ENCODE data around the gene SEPTIN6. TPM values are rescaled to one million over a fixed set of nuclear protein-coding genes. Genes with fewer than 3 reads are reported as not detected.

SEPTIN6 gene
- polyA plus RNA-seq, 1 of the 3 experiments (the other 2 are of a cell fraction): 33.1 TPM

DNA sequence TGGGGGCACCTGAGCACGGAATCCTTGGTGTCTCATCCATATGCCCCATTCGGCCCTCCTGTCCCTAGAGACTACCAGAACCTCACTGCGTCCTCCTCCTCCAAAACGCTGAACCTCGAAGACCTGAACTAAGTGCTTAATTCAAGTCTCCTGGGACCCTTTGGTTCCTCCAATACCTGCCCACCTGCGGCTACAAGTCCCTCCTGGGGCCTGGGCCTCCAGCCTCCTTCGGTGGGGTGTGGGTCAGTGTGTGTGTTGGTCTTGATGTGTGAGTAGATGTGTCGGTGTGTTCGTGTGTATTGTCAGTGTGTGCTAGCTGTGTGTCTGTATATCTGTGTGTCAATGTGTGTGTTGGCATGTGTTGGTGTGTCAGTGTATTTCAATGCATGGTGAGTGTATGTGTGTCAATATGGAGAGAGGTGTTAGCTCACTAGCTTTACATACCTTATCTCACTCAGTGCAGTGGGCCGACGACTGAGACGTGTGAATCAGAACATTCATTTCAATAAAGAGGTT is 2.6 kb upstream of the SEPTIN6 start:
- POLR2A ChIA-PET: no interaction called here
- no peak overlapping the region for H3K4me3 ChIP-seq (ENCODE audit: low read depth in 2 of 2, low read length in 1 of 2)
- no peak overlapping the region for H2AFZ ChIP-seq (ENCODE audit: low read depth)
- no peak overlapping the region for H3K4me2 ChIP-seq
- no peaks in the 10 kb centered on the region for H3F3A ChIP-seq (replicated peaks; ENCODE audit: insufficient read depth)
- no peak overlapping the region for H3K27ac ChIP-seq (ENCODE audit: low read depth in 2 of 2, low read length in 1 of 2)
- no peaks in the 10 kb centered on the region for H3K9me2 ChIP-seq
- H3K4me1 ChIP-seq (ENCODE audit: control insufficient read depth in 1 of 2, insufficient read depth in 2 of 2, low read depth in 1 of 2, low read length in 1 of 2): peaks cover 0 to 9% of the 10 kb centered on the region in 2 experiments; a peak in 1 of 4 replicates
- H3K79me2 ChIP-seq (ENCODE audit: insufficient read depth): peaks cover 13% of the 10 kb centered on the region; the same call in 1 of the 2 replicates
- H3K36me3 ChIP-seq (replicated peaks in 1 of 2; ENCODE audit: control insufficient read depth in 1 of 2, insufficient read depth in 2 of 2, low read length in 1 of 2): no peaks in the 10 kb centered on the region
- WGBS (ENCODE audit: low lambda C conversion rate): 65% methylated on average over 10 of the region's 12 CpGs
- H3K9me3 ChIP-seq: no peaks in the 10 kb centered on the region
- H3K27me3 ChIP-seq (ENCODE audit: insufficient read depth): peaks cover 39% of the 10 kb centered on the region
- H4K20me1 ChIP-seq (ENCODE audit: insufficient read depth): no peaks in the 10 kb centered on the region
- CTCF ChIA-PET: interaction anchor here (0.8 to 1.8 kb wide), 3 partner anchors 10 to 76 kb away, joined by 3 to 6 read pairs (median 4); no protein-coding TSS in a partner anchor
- no peak for DNase-seq
- no peak overlapping the region for H3K9ac ChIP-seq
- no peak for TF ChIP-seq RXRA (IDR thresholded peaks at IDR 0.05; ENCODE audit: borderline replicate concordance, low read depth)
- no peak for TF ChIP-seq ELF1 (IDR thresholded peaks at IDR 0.05)
- TF ChIP-seq, protein P1, sequence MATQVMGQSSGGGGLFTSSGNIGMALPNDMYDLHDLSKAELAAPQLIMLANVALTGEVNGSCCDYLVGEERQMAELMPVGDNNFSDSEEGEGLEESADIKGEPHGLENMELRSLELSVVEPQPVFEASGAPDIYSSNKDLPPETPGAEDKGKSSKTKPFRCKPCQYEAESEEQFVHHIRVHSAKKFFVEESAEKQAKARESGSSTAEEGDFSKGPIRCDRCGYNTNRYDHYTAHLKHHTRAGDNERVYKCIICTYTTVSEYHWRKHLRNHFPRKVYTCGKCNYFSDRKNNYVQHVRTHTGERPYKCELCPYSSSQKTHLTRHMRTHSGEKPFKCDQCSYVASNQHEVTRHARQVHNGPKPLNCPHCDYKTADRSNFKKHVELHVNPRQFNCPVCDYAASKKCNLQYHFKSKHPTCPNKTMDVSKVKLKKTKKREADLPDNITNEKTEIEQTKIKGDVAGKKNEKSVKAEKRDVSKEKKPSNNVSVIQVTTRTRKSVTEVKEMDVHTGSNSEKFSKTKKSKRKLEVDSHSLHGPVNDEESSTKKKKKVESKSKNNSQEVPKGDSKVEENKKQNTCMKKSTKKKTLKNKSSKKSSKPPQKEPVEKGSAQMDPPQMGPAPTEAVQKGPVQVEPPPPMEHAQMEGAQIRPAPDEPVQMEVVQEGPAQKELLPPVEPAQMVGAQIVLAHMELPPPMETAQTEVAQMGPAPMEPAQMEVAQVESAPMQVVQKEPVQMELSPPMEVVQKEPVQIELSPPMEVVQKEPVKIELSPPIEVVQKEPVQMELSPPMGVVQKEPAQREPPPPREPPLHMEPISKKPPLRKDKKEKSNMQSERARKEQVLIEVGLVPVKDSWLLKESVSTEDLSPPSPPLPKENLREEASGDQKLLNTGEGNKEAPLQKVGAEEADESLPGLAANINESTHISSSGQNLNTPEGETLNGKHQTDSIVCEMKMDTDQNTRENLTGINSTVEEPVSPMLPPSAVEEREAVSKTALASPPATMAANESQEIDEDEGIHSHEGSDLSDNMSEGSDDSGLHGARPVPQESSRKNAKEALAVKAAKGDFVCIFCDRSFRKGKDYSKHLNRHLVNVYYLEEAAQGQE (IDR thresholded peaks at IDR 0.05; ENCODE audit: low read depth, low read length): no peak
- TF ChIP-seq SIN3A (IDR thresholded peaks at IDR 0.05; ENCODE audit: borderline replicate concordance, low read depth, low read length): no peak
- no peak for TF ChIP-seq TCF12 (IDR thresholded peaks at IDR 0.05)
- TF ChIP-seq, protein P2, sequence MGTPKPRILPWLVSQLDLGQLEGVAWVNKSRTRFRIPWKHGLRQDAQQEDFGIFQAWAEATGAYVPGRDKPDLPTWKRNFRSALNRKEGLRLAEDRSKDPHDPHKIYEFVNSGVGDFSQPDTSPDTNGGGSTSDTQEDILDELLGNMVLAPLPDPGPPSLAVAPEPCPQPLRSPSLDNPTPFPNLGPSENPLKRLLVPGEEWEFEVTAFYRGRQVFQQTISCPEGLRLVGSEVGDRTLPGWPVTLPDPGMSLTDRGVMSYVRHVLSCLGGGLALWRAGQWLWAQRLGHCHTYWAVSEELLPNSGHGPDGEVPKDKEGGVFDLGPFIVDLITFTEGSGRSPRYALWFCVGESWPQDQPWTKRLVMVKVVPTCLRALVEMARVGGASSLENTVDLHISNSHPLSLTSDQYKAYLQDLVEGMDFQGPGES (IDR thresholded peaks at IDR 0.05; ENCODE audit: low read depth, low read length): no peak
- no peak for TF ChIP-seq NFIC (IDR thresholded peaks at IDR 0.05; ENCODE audit: borderline replicate concordance)
- no peak for TF ChIP-seq TEAD4 (IDR thresholded peaks at IDR 0.05; ENCODE audit: borderline replicate concordance, insufficient read depth)
- no peak for TF ChIP-seq MEF2A (IDR thresholded peaks at IDR 0.05; ENCODE audit: borderline replicate concordance, low read depth)
- no peak for TF ChIP-seq POLR2AphosphoS5 (IDR thresholded peaks at IDR 0.05; ENCODE audit: low read depth, low read length)
- TF ChIP-seq GABPA (IDR thresholded peaks at IDR 0.05; ENCODE audit: low read depth): no peak
- no peak for TF ChIP-seq GATA2 (CRISPR knock-in tag; IDR thresholded peaks at IDR 0.05)
- TF ChIP-seq, protein P3, sequence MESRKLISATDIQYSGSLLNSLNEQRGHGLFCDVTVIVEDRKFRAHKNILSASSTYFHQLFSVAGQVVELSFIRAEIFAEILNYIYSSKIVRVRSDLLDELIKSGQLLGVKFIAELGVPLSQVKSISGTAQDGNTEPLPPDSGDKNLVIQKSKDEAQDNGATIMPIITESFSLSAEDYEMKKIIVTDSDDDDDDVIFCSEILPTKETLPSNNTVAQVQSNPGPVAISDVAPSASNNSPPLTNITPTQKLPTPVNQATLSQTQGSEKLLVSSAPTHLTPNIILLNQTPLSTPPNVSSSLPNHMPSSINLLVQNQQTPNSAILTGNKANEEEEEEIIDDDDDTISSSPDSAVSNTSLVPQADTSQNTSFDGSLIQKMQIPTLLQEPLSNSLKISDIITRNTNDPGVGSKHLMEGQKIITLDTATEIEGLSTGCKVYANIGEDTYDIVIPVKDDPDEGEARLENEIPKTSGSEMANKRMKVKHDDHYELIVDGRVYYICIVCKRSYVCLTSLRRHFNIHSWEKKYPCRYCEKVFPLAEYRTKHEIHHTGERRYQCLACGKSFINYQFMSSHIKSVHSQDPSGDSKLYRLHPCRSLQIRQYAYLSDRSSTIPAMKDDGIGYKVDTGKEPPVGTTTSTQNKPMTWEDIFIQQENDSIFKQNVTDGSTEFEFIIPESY (IDR thresholded peaks at IDR 0.05; ENCODE audit: borderline replicate concordance, low read depth): no peak

All from SK-N-SH (cell line).